HepG2 (cell line): ENCODE data around the gene STK39.

Experiments
- ESRRA ChIP-seq: sonication (generic); formaldehyde crosslinking; IDR thresholded peaks from 2 replicates; pipeline ENCODE4 v1.5.1; 2020; ENCODE audit warnings: mild to moderate bottlenecking, low read depth, missing genetic modification reagents
- RELA ChIP-seq: sonication (generic); formaldehyde crosslinking; IDR thresholded peaks from 2 replicates; pipeline ENCODE4 v1.4.0; 2020; ENCODE audit warnings: missing genetic modification reagents
- RERE ChIP-seq: IDR thresholded peaks from 2 replicates; pipeline ENCODE4 v1.6.1; 2016; ENCODE audit warnings: low read depth, missing genetic modification reagents, missing compliant biosample characterization
- REST ChIP-seq, 2 experiments: IDR thresholded peaks; 2 replicates each; pipeline ENCODE4 v1.6.1; 2011 to 2012; ENCODE audit warnings: low read length in 2 of 2, borderline replicate concordance in 1 of 2, low read depth in 1 of 2, mild to moderate bottlenecking in 1 of 2, moderate library complexity in 1 of 2
- SP2 ChIP-seq: sonication (generic); formaldehyde crosslinking; IDR thresholded peaks from 2 replicates; pipeline ENCODE4 v1.5.1; 2020; ENCODE audit warnings: mild to moderate bottlenecking, missing genetic modification reagents
- ZBTB14 ChIP-seq: sonication (generic); formaldehyde crosslinking; IDR thresholded peaks from 2 replicates; pipeline ENCODE4 v1.4.0; 2020; ENCODE audit warnings: missing genetic modification reagents
- ZNF251 ChIP-seq: sonication (generic); formaldehyde crosslinking; IDR thresholded peaks from 2 replicates; pipeline ENCODE4 v1.9.0; 2021; ENCODE audit warnings: mild to moderate bottlenecking, missing genetic modification reagents

- TF ChIP-seq ESRRA (no peak), ZNF251 (CRISPR knock-in tag) (no peak), REST (IDR thresholded peaks at IDR 0.05; ENCODE audit: borderline replicate concordance in 1 of 2, low read depth in 1 of 2, low read length in 2 of 2) (no peak), RERE (no peak), RELA (CRISPR knock-in tag) (no peak), ZBTB14 (no peak), SP2 (CRISPR knock-in tag) (no peak)
Observed at GRCh38 chr2:168138374-168138773, 109.0 kb downstream of the STK39 start.
